ENCODE measurements around the gene C4A.
"Not testable (repeated sequence)": the region's sequence is repeated elsewhere in the genome, so short reads cannot be mapped to it uniquely, and the experiment has no call there.

DNA sequence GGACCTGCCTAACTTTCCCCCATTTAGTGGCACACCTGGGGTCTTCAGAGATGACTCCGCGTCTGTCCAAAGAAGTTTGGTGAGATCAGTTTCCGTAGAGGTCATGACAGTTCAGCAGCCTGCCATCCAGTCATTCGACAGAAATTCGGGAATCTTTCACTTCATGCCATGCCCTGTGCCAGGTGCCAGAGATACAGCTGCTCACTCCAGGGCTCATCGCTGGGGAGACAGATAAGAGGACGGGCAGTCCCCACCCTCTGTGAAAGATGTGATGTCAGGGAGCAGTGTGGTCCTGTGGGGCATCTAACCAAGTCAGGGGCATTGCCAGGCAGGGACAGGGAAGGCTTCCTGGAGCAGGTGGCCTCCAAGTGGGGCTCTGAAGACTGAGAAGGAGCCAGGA lies 21.4 kb downstream of the C4A start:
- not testable (repeated sequence) for TF ChIP-seq SIN3A (IDR thresholded peaks at IDR 0.05; ENCODE audit: borderline replicate concordance, insufficient read depth, low read depth, low read length); POLR2AphosphoS5 (IDR thresholded peaks at IDR 0.05; ENCODE audit: low read depth, low read length); CTCF (IDR thresholded peaks at IDR 0.05)
